NCI-H187 (cell line): ENCODE results near the gene ALOX12.
"Not testable (repeated sequence)": the region's sequence is repeated elsewhere in the genome, so short reads cannot be mapped to it uniquely, and the experiment has no call there.

Experiments used
- DNase-seq, 2 experiments: peaks; one replicate each; lab custom pipeline; 2025; lab: John Stamatoyannopoulos, UW

The ALOX12 gene

DNA sequence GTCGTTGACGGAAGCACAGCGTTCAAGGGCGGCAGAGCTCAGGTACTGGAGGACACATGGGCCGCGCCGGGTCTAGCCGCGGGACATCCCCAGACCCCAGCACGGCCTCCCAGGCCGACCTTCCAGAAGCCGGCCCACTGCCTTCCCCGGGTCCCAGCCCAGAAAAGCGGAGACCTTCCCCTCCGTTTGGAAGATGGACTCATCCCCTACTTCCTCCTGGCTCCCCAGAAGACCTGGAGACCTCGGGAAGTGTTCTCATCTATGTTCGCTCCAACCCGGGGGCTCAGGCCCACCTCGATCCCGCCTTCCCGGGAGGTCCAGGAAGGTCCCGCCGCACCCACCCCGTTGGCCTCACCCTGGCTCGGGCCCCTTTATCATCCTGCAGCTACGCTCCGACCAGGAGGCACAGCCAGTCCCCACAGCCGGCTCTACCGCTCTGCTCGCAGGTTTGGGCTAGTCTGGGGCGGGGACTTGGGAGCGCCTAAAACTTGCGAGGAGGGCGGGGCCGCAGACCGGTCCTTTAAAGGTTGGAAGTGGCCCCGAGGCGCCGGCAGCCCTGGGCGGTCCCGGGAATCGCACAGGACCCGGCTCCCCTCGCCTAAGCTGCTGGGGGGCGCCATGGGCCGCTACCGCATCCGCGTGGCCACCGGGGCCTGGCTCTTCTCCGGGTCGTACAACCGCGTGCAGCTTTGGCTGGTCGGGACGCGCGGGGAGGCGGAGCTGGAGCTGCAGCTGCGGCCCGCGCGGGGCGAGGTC is at the start of gene ALOX12:
ALOX12 (plus strand) TSS at position 550 of the 756 bp plus-strand sequence; CDS start at position 619, 69 bp downstream.
- no peak for DNase-seq

DNA sequence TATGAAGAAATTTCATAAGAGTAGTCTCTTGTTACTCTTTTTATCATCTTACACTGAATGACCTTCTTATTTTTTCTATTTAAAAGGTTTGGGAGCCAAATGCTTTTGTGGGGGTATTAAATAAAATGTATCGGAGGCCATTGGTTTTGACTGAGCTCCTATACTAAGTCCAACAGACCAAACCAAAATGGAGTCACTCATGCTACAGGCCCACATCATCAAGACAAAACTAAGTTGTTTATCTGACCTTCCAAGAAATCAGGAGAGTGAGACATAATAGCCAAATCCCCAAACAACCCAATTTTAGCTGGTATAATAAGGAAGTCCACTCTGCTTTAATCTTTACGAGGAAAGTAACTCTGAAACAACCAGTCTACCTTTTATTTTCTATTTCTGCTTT is 48.1 kb upstream of the ALOX12 start:
- no peak for DNase-seq

DNA sequence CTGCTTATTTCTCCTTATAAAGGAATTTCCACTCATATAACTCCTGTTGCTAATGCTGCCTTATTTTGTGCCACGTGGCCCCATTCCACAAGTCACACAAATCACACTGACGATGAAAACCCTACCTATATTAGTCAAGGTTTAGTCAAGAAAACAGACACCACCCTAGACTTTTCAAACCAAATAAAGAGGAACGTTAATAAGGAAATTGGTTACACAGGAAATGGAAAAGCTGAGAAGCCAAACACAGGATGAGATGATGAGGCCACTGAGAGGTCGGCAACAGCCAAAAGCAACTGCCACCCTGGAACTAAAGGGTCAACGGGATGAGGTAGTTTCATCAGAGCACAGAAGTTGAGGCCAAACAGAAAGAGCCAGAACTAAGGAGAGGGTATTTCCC is 47.3 kb upstream of the ALOX12 start:
- DNase-seq, result no peak

- no peak for DNase-seq
Observed at GRCh38 chr17:6948976-6949375, 46.9 kb upstream of the ALOX12 start.

DNA sequence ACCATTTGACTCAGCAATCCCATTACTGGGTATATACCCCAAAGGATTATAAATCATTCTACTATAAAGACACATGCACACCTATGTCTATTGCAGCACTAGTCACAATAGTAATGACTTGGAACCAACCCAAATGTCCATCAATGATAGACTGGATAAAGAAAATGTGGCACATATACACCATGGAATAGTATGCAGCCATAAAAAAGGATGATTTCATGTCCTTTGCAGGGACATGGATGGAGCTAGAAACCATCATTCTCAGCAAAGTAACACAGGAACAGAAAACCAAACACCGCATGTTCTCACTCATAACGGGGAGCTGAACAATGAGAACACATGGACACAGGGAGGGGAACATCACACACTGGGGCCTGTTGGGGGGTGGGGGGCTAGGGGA is 44.9 kb upstream of the ALOX12 start:
- DNase-seq, result not testable (repeated sequence)

DNA sequence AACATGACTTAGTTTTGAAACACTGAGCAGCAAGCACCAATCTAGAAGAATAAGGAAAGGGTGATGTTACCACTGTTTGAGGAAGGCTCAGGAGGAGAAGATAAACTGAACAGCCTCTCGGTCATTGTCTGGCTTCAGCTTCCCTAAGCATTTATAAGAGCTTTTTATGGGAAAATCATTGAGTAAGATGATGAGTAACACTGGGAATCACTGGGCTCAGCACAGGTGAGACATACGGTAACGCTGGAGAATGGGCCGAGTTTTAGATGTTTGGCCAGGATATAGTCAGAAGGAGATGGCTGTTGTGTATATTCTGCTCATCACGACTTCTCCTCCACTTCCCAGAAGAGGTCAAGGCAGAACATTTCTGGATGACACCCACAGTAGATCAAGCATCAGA is 42.2 kb upstream of the ALOX12 start:
- no peak for DNase-seq

DNA sequence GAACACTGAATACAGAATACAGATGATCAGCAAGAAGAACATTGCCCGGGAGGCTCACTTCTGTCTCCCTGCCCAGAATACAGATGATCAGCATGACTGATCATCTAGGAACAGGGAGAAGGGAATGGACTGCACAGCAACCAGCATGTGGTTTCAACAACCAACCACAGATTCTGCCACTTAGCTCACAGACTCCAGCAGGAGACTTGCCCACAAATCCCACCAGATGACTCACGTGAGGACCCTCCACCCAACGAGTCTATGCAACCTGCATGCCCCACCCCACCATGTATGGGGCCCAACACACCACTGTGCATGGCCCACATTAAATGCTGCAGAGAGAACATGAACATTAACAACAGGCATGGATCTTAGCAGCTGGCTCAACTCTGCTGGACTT is 36.1 kb upstream of the ALOX12 start:
- DNase-seq, result no peak

DNA sequence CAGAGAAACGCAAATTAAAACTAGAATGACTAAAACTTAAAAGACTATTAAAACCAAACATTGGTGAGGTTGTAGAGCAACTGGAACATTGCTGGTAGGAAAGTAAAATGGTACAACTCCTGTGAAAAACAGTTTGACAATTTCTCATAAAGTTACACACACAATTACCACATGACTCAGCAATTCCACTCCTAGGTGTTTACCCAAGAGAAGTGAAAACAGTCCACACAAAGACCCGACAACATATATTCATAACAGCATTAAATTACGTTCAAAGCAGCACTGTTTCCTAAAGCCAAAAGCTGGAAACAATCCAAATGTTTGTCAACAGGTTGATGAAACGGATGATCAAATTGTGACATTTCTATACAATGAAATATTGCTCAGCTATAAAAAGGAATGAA is 26.5 kb upstream of the ALOX12 start:
- DNase-seq, result no peak

- no peak for DNase-seq
Observed at GRCh38 chr17:6970992-6971391, 24.9 kb upstream of the ALOX12 start.

GRCh38 chr17:6979440-6979839 is 16.4 kb upstream of the ALOX12 start:
- not testable (repeated sequence) for DNase-seq

GRCh38 chr17:6981426-6981825 is 14.4 kb upstream of the ALOX12 start:
- no peak for DNase-seq

- no peak for DNase-seq
Observed at GRCh38 chr17:6985266-6985665, 10.6 kb upstream of the ALOX12 start.

- DNase-seq, result no peak
Observed at GRCh38 chr17:6986676-6987075, 9.2 kb upstream of the ALOX12 start.

DNA sequence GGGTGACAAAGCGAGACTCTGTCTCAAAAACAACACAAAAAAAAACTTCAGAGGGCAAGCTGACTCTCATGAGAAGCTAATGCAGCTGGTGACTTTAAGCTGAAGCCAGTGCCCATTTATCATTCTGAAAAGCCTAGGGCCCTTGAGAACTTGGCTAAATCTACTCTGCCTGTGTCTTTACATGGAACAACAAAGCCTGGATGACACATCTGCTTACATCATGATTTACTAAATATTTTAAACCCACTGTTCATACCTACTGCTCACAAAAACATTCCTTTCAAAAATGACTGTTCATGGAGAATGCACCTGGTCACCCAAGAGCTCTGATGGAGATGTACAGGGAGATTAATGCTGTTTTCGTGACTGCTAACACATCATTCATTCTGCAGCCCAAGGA is 6.1 kb upstream of the ALOX12 start:
- DNase-seq, result no peak

DNA sequence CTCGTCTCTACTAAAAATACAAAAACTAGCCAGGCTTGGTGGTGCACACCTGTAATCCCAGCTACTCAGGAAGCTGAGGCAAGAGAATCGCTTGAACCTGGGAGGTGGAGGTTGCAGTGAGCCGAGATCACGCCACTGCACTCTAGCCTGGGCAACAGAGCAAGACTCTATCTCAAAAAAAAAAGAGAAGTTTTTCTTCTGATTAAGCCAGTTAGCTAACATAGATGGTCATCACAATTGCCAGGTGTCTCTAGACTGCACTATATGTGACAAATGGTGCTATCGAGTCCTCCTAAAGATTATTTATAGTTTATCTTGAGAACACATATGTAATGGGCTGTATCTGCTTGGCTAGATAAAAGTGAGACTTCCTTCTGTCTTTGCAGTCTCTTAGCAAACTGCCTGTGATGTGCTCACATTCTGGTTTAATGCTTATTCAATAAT is 2.2 kb upstream of the ALOX12 start:
- DNase-seq, result not testable (repeated sequence)

- DNase-seq, result no peak
Observed at GRCh38 chr17:6994118-6994598, 1.7 kb upstream of the ALOX12 start.

GRCh38 chr17:6994666-6995256 is 1.1 kb upstream of the ALOX12 start:
- DNase-seq, result no peak

- no peak for DNase-seq
Observed at GRCh38 chr17:6996256-6997011, 585 bp downstream of the ALOX12 start.

DNA sequence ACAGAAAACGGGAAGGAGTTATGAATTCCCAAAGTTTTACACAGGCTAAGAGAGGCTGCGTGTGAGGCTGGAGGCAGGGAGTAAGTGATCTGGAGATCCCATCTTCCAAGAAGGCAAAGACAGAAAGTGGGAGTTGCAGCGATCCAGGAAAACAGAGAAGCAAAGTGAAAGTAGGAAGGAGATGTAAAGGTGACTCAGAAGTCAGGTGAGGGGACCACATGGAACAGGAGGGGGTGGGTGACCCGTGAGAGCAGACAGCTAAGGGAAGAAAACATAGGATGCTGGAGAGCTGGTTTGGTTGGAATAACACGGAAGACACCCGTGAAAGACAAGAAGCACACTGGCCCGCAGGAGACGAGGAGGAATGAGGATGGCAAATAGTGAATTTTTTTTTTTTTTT is 1.3 kb downstream of the ALOX12 start:
- DNase-seq, result no peak

- DNase-seq, result no peak
Observed at GRCh38 chr17:6998855-6999508, 3.1 kb downstream of the ALOX12 start.

GRCh38 chr17:7001318-7001961 is 5.6 kb downstream of the ALOX12 start:
- DNase-seq, result no peak
